Colonic mucosa (tissue), 4 donors: ENCODE results near the gene MAP2. TPM values are rescaled to one million over a fixed set of nuclear protein-coding genes. Genes with fewer than 3 reads are reported as not detected.

Experiments
- DNase-seq: peaks from one replicate; pipeline ENCODE4 v3.0.0-alpha.2; 2020
- H3K27ac ChIP-seq: fragments of 200-600 bp; one replicate; pipeline ENCODE4 v1.8.0; 2021
- H3K27me3 ChIP-seq: fragments of 200-600 bp; one replicate; pipeline ENCODE4 v1.8.0; 2021
- H3K36me3 ChIP-seq: fragments of 200-600 bp; one replicate; pipeline ENCODE4 v1.8.0; 2021
- H3K4me1 ChIP-seq: fragments of 200-600 bp; one replicate; pipeline ENCODE4 v1.8.0; 2021; ENCODE audit warnings: mild to moderate bottlenecking
- H3K4me3 ChIP-seq: fragments of 200-600 bp; one replicate; pipeline ENCODE4 v1.8.0; 2021
- H3K9ac ChIP-seq, 2 donors: one replicate each; pipeline ENCODE4 v1.7.0; 2013; ENCODE audit warnings: control low read depth in 2 of 2, low read depth in 2 of 2, low read length in 2 of 2
- H3K9me3 ChIP-seq: fragments of 200-600 bp; one replicate; pipeline ENCODE4 v1.8.0; 2021
- CTCF ChIP-seq: fragments of 200-600 bp; IDR thresholded peaks from one replicate; pipeline ENCODE4 v1.8.0; 2022; ENCODE audit warnings: antibody characterized with exemption, mild to moderate bottlenecking
- intact Hi-C: fragments of 100-400 bp; cut with DNase I; formaldehyde crosslinking; loops from one replicate; pipeline ENCODE4 v1.14.1; 2022
- total RNA-seq, 2 donors: library from RNA; stranded (reverse); fragmentation: NEBNext Ultra II Directional in 1 of 2; extraction: Animal tissue kit (Norgen Biotek cat#: 25700) in 1 of 2; gene quantifications; one replicate each; pipeline ENCODE4 v1.2.1, GENCODE V29; 2021
- donor health status: healthy.
- donor health status: DM: no; HTN: no; CAD: no.
- donor health status: DM: no; HTN: no; CAD: no.

Gene MAP2
- total RNA-seq, 2 donors from 2014 or later = 0.84 to 1.4 TPM

GRCh38 chr2:209600341-209601171, 176.7 kb downstream of the MAP2 start:
- no peak for TF ChIP-seq CTCF
- H3K4me3 ChIP-seq = no peak overlapping the region
- no peaks in the 10 kb centered on the region for H3K9me3 ChIP-seq
- H3K36me3 ChIP-seq = no peaks in the 10 kb centered on the region
- H3K27me3 ChIP-seq = no peaks in the 10 kb centered on the region
- intact Hi-C loops = no loop called here
- DNase-seq = no peak
- H3K9ac ChIP-seq = no peak overlapping the region
- H3K27ac ChIP-seq = no peak overlapping the region
- no peaks in the 10 kb centered on the region for H3K4me1 ChIP-seq

GRCh38 chr2:209601497-209601896, 177.7 kb downstream of the MAP2 start:
- Histone ChIP-seq H3K4me1 (no peaks in the 10 kb centered on the region), H3K36me3 (no peaks in the 10 kb centered on the region), H3K9ac (no peak overlapping the region), H3K4me3 (no peak overlapping the region), H3K27me3 (no peaks in the 10 kb centered on the region), H3K9me3 (no peaks in the 10 kb centered on the region), H3K27ac (no peak overlapping the region)
- TF ChIP-seq CTCF = no peak
- intact Hi-C loops = no loop called here
- DNase-seq = no peak

- Histone ChIP-seq H3K4me1 (no peaks in the 10 kb centered on the region), H3K36me3 (no peaks in the 10 kb centered on the region), H3K27me3 (no peaks in the 10 kb centered on the region), H3K9ac (no peak overlapping the region), H3K9me3 (no peaks in the 10 kb centered on the region), H3K27ac (no peak overlapping the region), H3K4me3 (no peak overlapping the region)
- intact Hi-C loops = no loop called here
- TF ChIP-seq CTCF = no peak
- no peak for DNase-seq
Observed at GRCh38 chr2:209602259-209602658, 178.4 kb downstream of the MAP2 start.

- no peak for DNase-seq
- Histone ChIP-seq H3K4me3 (no peak overlapping the region), H3K27me3 (no peaks in the 10 kb centered on the region), H3K9me3 (no peaks in the 10 kb centered on the region), H3K9ac (no peak overlapping the region), H3K27ac (no peak overlapping the region), H3K4me1 (no peaks in the 10 kb centered on the region), H3K36me3 (no peaks in the 10 kb centered on the region)
- intact Hi-C loops = no loop called here
- TF ChIP-seq CTCF = no peak
Observed at GRCh38 chr2:209609531-209609930, 185.7 kb downstream of the MAP2 start.

- no peak for TF ChIP-seq CTCF
- Histone ChIP-seq H3K9me3 (no peaks in the 10 kb centered on the region), H3K27ac (no peak overlapping the region), H3K4me3 (no peak overlapping the region), H3K27me3 (no peaks in the 10 kb centered on the region), H3K36me3 (no peaks in the 10 kb centered on the region), H3K4me1 (no peaks in the 10 kb centered on the region), H3K9ac (no peak overlapping the region)
- intact Hi-C loops = no loop called here
- DNase-seq = no peak
Observed at GRCh38 chr2:209610631-209611030, 186.8 kb downstream of the MAP2 start.
